Measurements from ENCODE around the gene STAT5A.

DNA sequence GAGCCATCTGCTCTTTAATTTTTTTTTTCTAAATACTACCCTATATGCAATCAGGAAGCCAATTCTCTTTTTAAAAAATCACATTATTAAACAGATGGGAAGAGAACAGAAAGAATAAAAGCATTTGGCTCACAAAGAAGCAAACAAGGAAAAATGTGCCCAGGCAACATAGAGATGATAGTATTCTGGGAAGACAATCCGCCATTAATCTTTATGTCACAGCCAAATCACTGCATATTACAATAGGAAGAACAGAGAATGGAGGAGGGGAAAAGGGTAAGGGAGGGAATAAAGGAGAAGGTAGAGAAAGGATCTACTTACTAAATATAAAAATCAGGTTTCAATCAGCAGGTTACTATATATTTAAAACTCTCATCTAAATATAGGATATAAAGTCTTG lies 46.4 kb upstream of the STAT5A start:
- TF ChIP-seq CTCF (IDR thresholded peaks at IDR 0.05) = no peak
- no peak for TF ChIP-seq POLR2A (IDR thresholded peaks at IDR 0.05)
